Heart right ventricle (tissue), 16 donors: ENCODE measurements around the gene PTPN22. TPM values are rescaled to one million over a fixed set of nuclear protein-coding genes. Genes with fewer than 3 reads are reported as not detected.

Experiments
- ATAC-seq, 8 donors: fragments of 200-7000 bp; cut with Tn5 transposase; one replicate each; pipeline ENCODE4 v1.9.1; 2020; ENCODE audit warnings: mild to moderate bottlenecking in 8 of 8, moderate library complexity in 8 of 8, moderate number of reproducible peaks in 1 of 8
- DNase-seq, 2 donors: peaks; one replicate each; pipeline ENCODE4 v3.0.0-alpha.2; 2020
- H3K27ac ChIP-seq, 10 donors: fragments of 200-600 bp; sonication (generic) in 2 of 10; one replicate each; pipeline versions ENCODE4 v1.5.0 to v1.8.0; 2020 to 2022; ENCODE audit warnings: mild to moderate bottlenecking in 3 of 10
- H3K27me3 ChIP-seq, 7 donors: fragments of 200-600 bp; one replicate each; pipeline ENCODE4 v1.8.0; 2021 to 2022; ENCODE audit warnings: mild to moderate bottlenecking in 2 of 7
- H3K36me3 ChIP-seq, 9 donors: fragments of 200-600 bp; sonication (generic) in 1 of 9; one replicate each; pipeline versions ENCODE4 v1.5.0 to v1.8.0; 2020 to 2022; ENCODE audit warnings: mild to moderate bottlenecking in 2 of 9
- H3K4me1 ChIP-seq, 9 donors: fragments of 200-600 bp; sonication (generic) in 1 of 9; one replicate each; pipeline versions ENCODE4 v1.5.0 to v1.8.0; 2020 to 2022; ENCODE audit warnings: mild to moderate bottlenecking in 4 of 9
- H3K4me3 ChIP-seq, 10 donors: fragments of 200-600 bp; sonication (generic) in 2 of 10; one replicate each; pipeline versions ENCODE4 v1.5.0 to v1.8.0; 2020 to 2022; ENCODE audit warnings: mild to moderate bottlenecking in 7 of 10, moderate library complexity in 2 of 10
- H3K9me3 ChIP-seq, 11 donors: fragments of 200-600 bp in 10 of 11; sonication (generic) in 2 of 11; one replicate each; pipeline versions ENCODE4 v1.5.0 to v1.8.0; 2013 to 2022; ENCODE audit warnings: mild to moderate bottlenecking in 2 of 11, control low read depth in 1 of 11, moderate library complexity in 1 of 11
- CTCF ChIP-seq, 9 donors: fragments of 200-600 bp; sonication (generic) in 2 of 9; IDR thresholded peaks; one replicate each; pipeline versions ENCODE4 v1.5.0 to v1.8.0; 2021 to 2022; ENCODE audit warnings: antibody characterized with exemption in 9 of 9, mild to moderate bottlenecking in 5 of 9, moderate library complexity in 1 of 9
- WGBS, 2 donors: extraction: QIAGEN DNeasy Blood & Tissue Kit; methylation state at CpG; one replicate each; pipeline ENCODE4 v1.1.7; 2013; ENCODE audit warnings: inconsistent platforms in 1 of 2; 5-methylcytosine and 5-hydroxymethylcytosine counted together
- intact Hi-C, 10 donors: fragments of 100-400 bp; cut with DNase I; formaldehyde crosslinking; loops; one replicate each; pipeline versions ENCODE4 v1.11.1 to v1.14.2; 2022
- polyA plus RNA-seq, 2 donors: library from polyadenylated mRNA; stranded (reverse); fragments of 200-250 nt; gene quantifications; one replicate each; pipeline ENCODE4 v1.2.3, GENCODE V29; 2013
- total RNA-seq, 10 donors: library from RNA; stranded (reverse); fragmentation: NEBNext Ultra II Directional in 3 of 10; extraction: Animal tissue kit (Norgen Biotek cat#: 25700) in 3 of 10; gene quantifications; one replicate each; pipeline versions ENCODE4 v1.2.1 to v1.2.4, GENCODE V29; 2021 to 2023
- donor health status: Arrhythmogenic right ventricular cardiomyopathy.
- donor health status: ischemic (EF 13 %, LVEDD 7.1; RV severe dilation, severe dysfunction).
- donor health status: healthy with polysubstance abuse.
- donor health status: DM: no; HTN: yes; CAD: no.
- donor health status: DM: no; HTN: no; CAD: no.
- donor health status: ischemic (EF 25% LVEDD 6.9; RV normal size, moderate dysfunction).
- donor health status: ischemic (EF 25% LVEDD 5.7; RV mildly dilated, moderate dysfunction).
- donor health status: healthy.
- donor health status: DM: yes; HTN: yes; CAD: no.
- donor health status: Ischemic cardiomyopathy.
- donor health status: ischemic (EF 35%, LVEDD 5.7; RV mildly dilated, moderate dysfunction).
- donor health status: nonischemic (EF 11% LVEDD 7.7; RV severe dilation, severe dysfunction).
- donor health status: DM: yes; HTN: yes; CAD: no.
- donor health status: PGD.
- donor health status: ischemic (EF 29% LVEDD 5.4; RV normal size, mild dysfunction).
- donor health status: nonischemic (EF 23%, LVEDD 6.1; RV moderate dilation, normal function).

Gene PTPN22
- total and polyA plus RNA-seq, 12 donors = 0.13 to 3.3 (median 0.54) TPM

GRCh38 chr1:113870778-113871177 lies 734 bp downstream of the PTPN22 start:
- Histone ChIP-seq H3K4me3 (peak overlapping the region in 2 of 10 donors; percentile 13 to 54), H3K4me1 (peaks cover 0 to 63% (median 0%) of the 10 kb centered on the region in 9 donors), H3K27ac (peak overlapping the region in 1 of 10 donors; percentile 90), H3K36me3 (no peaks in the 10 kb centered on the region), H3K9me3 (no peaks in the 10 kb centered on the region), H3K27me3 (no peaks in the 10 kb centered on the region)
- no peak for TF ChIP-seq CTCF (IDR thresholded peaks at IDR 0.05)
- no peak for DNase-seq
- ATAC-seq = no peak
- WGBS, 2 donors = 88 to 94% methylated on average over 3 of the region's 3 CpGs
- intact Hi-C loops = no loop called here

- no peak for DNase-seq
- intact Hi-C loops = no loop called here
- Histone ChIP-seq H3K9me3 (no peaks in the 10 kb centered on the region), H3K4me1 (peaks cover 0 to 49% (median 0%) of the 10 kb centered on the region in 9 donors), H3K27me3 (no peaks in the 10 kb centered on the region), H3K36me3 (no peaks in the 10 kb centered on the region), H3K27ac (peak overlapping the region in 1 of 10 donors; percentile 39), H3K4me3 (no peak overlapping the region)
- WGBS, 2 donors = 94 to 95% methylated on average over 4 of the region's 4 CpGs
- ATAC-seq = no peak
- TF ChIP-seq CTCF (IDR thresholded peaks at IDR 0.05) = no peak
Measured at GRCh38 chr1:113868387-113869083, 3.0 kb downstream of the PTPN22 start.

GRCh38 chr1:113861641-113862040 lies 9.9 kb downstream of the PTPN22 start:
- Histone ChIP-seq H3K4me3 (no peak overlapping the region), H3K9me3 (no peaks in the 10 kb centered on the region), H3K36me3 (no peaks in the 10 kb centered on the region), H3K27me3 (peaks cover 0 to 3% (median 0%) of the 10 kb centered on the region in 7 donors), H3K4me1 (peaks cover 0 to 50% (median 0%) of the 10 kb centered on the region in 9 donors), H3K27ac (peak overlapping the region in 1 of 10 donors; percentile 69)
- DNase-seq (no peak), ATAC-seq (no peak)
- no peak for TF ChIP-seq CTCF (IDR thresholded peaks at IDR 0.05)
- WGBS, 2 donors = 88 to 96% methylated on average over 5 of the region's 5 CpGs
- intact Hi-C loops = no loop called here

- ATAC-seq (no peak), DNase-seq (no peak)
- H3K4me1 ChIP-seq = peaks cover 0 to 55% (median 0%) of the 10 kb centered on the region in 9 donors
- H3K27me3 ChIP-seq = peaks cover 0 to 3% (median 0%) of the 10 kb centered on the region in 7 donors
- no peaks in the 10 kb centered on the region for H3K9me3 ChIP-seq
- TF ChIP-seq CTCF (IDR thresholded peaks at IDR 0.05) = no peak
- no peak overlapping the region for H3K4me3 ChIP-seq
- intact Hi-C loops = no loop called here
- H3K27ac ChIP-seq = peak overlapping the region in 1 of 10 donors; percentile 69
- peaks cover 0 to 3% (median 0%) of the 10 kb centered on the region in 9 donors for H3K36me3 ChIP-seq
- WGBS, 2 donors = 59 to 65% methylated on average over 3 of the region's 3 CpGs
Measured at GRCh38 chr1:113860891-113861290, 10.6 kb downstream of the PTPN22 start.
